IMR-90 (cell line): ENCODE data around the gene ADAMTSL4. TPM values are rescaled to one million over a fixed set of nuclear protein-coding genes. Genes with fewer than 3 reads are reported as not detected.

ENCODE experiments used
- ATAC-seq: fragments of 200-7000 bp; cut with Tn5 transposase; 2 replicates; pipeline ENCODE4 v1.9.1; 2020; ENCODE audit warnings: low read depth, mild to moderate bottlenecking, moderate library complexity
- BruUV-seq: library from RNA; stranded (reverse); fragments of 400-500 nt; replicated peaks from 2 replicates; lab custom pipeline; 2021; lab: Mats Ljungman, UMichigan
- CTCF ChIA-PET: fragments of 300-600 bp; formaldehyde crosslinking; extraction: SDS; loops from one replicate; lab custom pipeline; 2021; ENCODE audit warnings: antibody characterized with exemption; lab: Yijun Ruan, JAX
- POLR2A ChIA-PET: fragments of 300-600 bp; sonication (Branson Sonifier 250); formaldehyde crosslinking; loops from one replicate; lab custom pipeline; 2022; ENCODE audit warnings: antibody characterized with exemption; ENCODE audit not compliant: unreplicated experiment; lab: Charles Lee
- DNase-seq: peaks from one replicate; pipeline ENCODE4 v3.0.0; 2013
- H2AFZ ChIP-seq: replicated peaks from 2 replicates; pipeline ENCODE3; 2013; ENCODE audit warnings: low read length, mild to moderate bottlenecking; ENCODE audit not compliant: poor library complexity
- H2AK5ac ChIP-seq: 2 replicates; pipeline ENCODE4 v1.6.1; 2013; ENCODE audit warnings: low read depth, low read length, inconsistent platforms
- H2AK9ac ChIP-seq: replicated peaks from 2 replicates; pipeline ENCODE3; 2013; ENCODE audit warnings: mild to moderate bottlenecking, low read depth, low read length, moderate library complexity; ENCODE audit not compliant: poor library complexity
- H2BK120ac ChIP-seq: 2 replicates; pipeline ENCODE4 v1.6.1; 2013; ENCODE audit warnings: low read depth, low read length, inconsistent platforms
- H2BK15ac ChIP-seq: 3 replicates; pipeline ENCODE4 v1.6.1; 2013; ENCODE audit warnings: low read depth, low read length, inconsistent platforms
- H2BK20ac ChIP-seq: 2 replicates; pipeline ENCODE4 v1.6.1; 2013; ENCODE audit warnings: low read depth, mild to moderate bottlenecking, inconsistent platforms, low read length, moderate library complexity
- H2BK5ac ChIP-seq: 2 replicates; pipeline ENCODE4 v1.6.1; 2013; ENCODE audit warnings: mild to moderate bottlenecking, low read depth, low read length, inconsistent platforms; ENCODE audit not compliant: poor library complexity, severe bottlenecking
- H3K14ac ChIP-seq: replicated peaks from 2 replicates; pipeline ENCODE4 v1.6.1; 2013; ENCODE audit warnings: low read depth, low read length, inconsistent platforms
- H3K18ac ChIP-seq: 2 replicates; pipeline ENCODE4 v1.6.1; 2013; ENCODE audit warnings: low read depth, low read length, control low read depth
- H3K23ac ChIP-seq: 2 replicates; pipeline ENCODE4 v1.6.1; 2013; ENCODE audit warnings: low read depth, low read length, inconsistent platforms
- H3K27ac ChIP-seq: 2 replicates; pipeline ENCODE4 v1.5.1; 2013; ENCODE audit warnings: mild to moderate bottlenecking, control low read depth, low read length; ENCODE audit not compliant: insufficient read depth
- H3K27me3 ChIP-seq: 2 replicates; pipeline ENCODE4 v1.6.1; 2013; ENCODE audit warnings: low read length; ENCODE audit not compliant: control insufficient read depth, insufficient read depth
- H3K36me3 ChIP-seq: 2 replicates; pipeline ENCODE4 v1.6.1; 2013; ENCODE audit warnings: low read length, mixed read lengths; ENCODE audit not compliant: control insufficient read depth, insufficient read depth
- H3K4ac ChIP-seq: 2 replicates; pipeline ENCODE4 v1.6.1; 2013; ENCODE audit warnings: low read depth, low read length, inconsistent platforms
- H3K4me1 ChIP-seq: 2 replicates; pipeline ENCODE4 v1.6.1; 2013; ENCODE audit warnings: low read length, mixed read lengths; ENCODE audit not compliant: control insufficient read depth, insufficient read depth
- H3K4me2 ChIP-seq: 2 replicates; pipeline ENCODE4 v1.6.1; 2013; ENCODE audit warnings: low read depth, mild to moderate bottlenecking, control low read depth, low read length, moderate library complexity
- H3K4me3 ChIP-seq: 2 replicates; pipeline ENCODE4 v1.5.1; 2013; ENCODE audit warnings: low read depth, mild to moderate bottlenecking, control low read depth, low read length, moderate library complexity; ENCODE audit not compliant: insufficient read depth
- H3K56ac ChIP-seq: 2 replicates; pipeline ENCODE4 v1.6.1; 2013; ENCODE audit warnings: low read length, inconsistent platforms; ENCODE audit not compliant: insufficient read depth; ENCODE audit errors: extremely low read depth
- H3K79me1 ChIP-seq, 2 experiments: 2 replicates each; pipeline ENCODE4 v1.6.1; 2013; ENCODE audit warnings: low read length in 2 of 2, inconsistent platforms in 1 of 2, low read depth in 1 of 2
- H3K9ac ChIP-seq: 2 replicates; pipeline ENCODE4 v1.6.1; 2013; ENCODE audit warnings: low read depth, low read length, control low read depth
- H3K9me1 ChIP-seq: 2 replicates; pipeline ENCODE4 v1.6.1; 2013; ENCODE audit warnings: low read length, inconsistent platforms; ENCODE audit not compliant: insufficient read depth
- H3K9me3 ChIP-seq: 2 replicates; pipeline ENCODE4 v1.6.1; 2013; ENCODE audit warnings: low read length; ENCODE audit not compliant: control insufficient read depth, insufficient read depth
- H4K20me1 ChIP-seq: 2 replicates; pipeline ENCODE4 v1.6.1; 2013; ENCODE audit warnings: low read length, inconsistent platforms; ENCODE audit not compliant: insufficient read depth
- H4K5ac ChIP-seq: 2 replicates; pipeline ENCODE4 v1.6.1; 2013; ENCODE audit warnings: mild to moderate bottlenecking, low read depth, low read length, control low read depth
- H4K8ac ChIP-seq, 2 experiments: 2 replicates each; pipeline ENCODE4 v1.6.1; 2013; ENCODE audit warnings: low read depth in 2 of 2, low read length in 2 of 2, control low read depth in 1 of 2, inconsistent platforms in 1 of 2
- H4K91ac ChIP-seq: 2 replicates; pipeline ENCODE4 v1.6.1; 2013; ENCODE audit warnings: low read depth, low read length, inconsistent platforms; ENCODE audit not compliant: insufficient read depth
- BHLHE40 ChIP-seq: fragments of 150-350 bp; IDR thresholded peaks from 2 replicates; pipeline ENCODE4 v1.6.1; 2016; ENCODE audit warnings: mild to moderate bottlenecking, low read depth, low read length
- WGBS, 2 experiments: methylation state at CpG; one replicate each; pipeline versions ENCODE4 v1.1.5 to v1.1.7; 2013; ENCODE audit warnings: missing lambda C conversion rate in 2 of 2; ENCODE audit not compliant: insufficient read length in 1 of 2; ENCODE audit errors: extremely low coverage in 2 of 2; 5-methylcytosine and 5-hydroxymethylcytosine counted together
- dilution Hi-C: fragments of 300-500 bp; cut with HindIII; formaldehyde crosslinking; loops from one replicate; pipeline ENCODE4 v1.14.3; 2018; ENCODE audit warnings: low sequenced_read_pairs; ENCODE audit not compliant: unreplicated experiment
- in situ Hi-C: fragments of 300-500 bp; cut with MboI; formaldehyde crosslinking; loops from 3 replicates; pipeline ENCODE4 v1.14.3; 2019; ENCODE audit warnings: low sequenced_read_pairs, inconsistent platforms, mixed read lengths
- intact Hi-C: fragments of 100-400 bp; cut with micrococcal nuclease; formaldehyde crosslinking; loops from 2 replicates; pipeline ENCODE4 v1.10.0; 2022
- polyA plus RNA-seq, 3 experiments: library from polyadenylated mRNA; depleted of rRNA; stranded (reverse); fragments of >200 nt; gene quantifications; 2 replicates each; pipeline ENCODE4 v1.2.3, GENCODE V29; 2012; ENCODE audit warnings: low replicate concordance in 1 of 3
- total RNA-seq: library from RNA; depleted of rRNA; stranded (reverse); fragments of >200 nt; gene quantifications from 2 replicates; pipeline ENCODE4 v1.2.3, GENCODE V29; 2012

Gene ADAMTSL4
- total and polyA plus RNA-seq, 2 of the 4 experiments (the other 2 are of a cell fraction) = 0.54 to 12.2 TPM

- Histone ChIP-seq H3K79me1 (peaks cover 26 to 71% of the 10 kb centered on the region in 2 experiments), H3K36me3 (peaks cover 31% of the 10 kb centered on the region), H2AFZ (peak overlapping the region; percentile 16), H3K27ac (no peak overlapping the region), H3K9me1 (peaks cover 33% of the 10 kb centered on the region), H4K8ac (no peak overlapping the region), H4K5ac (no peak overlapping the region), H3K14ac (no peak overlapping the region), H2BK120ac (no peak overlapping the region), H2BK5ac (no peak overlapping the region), H4K20me1 (no peaks in the 10 kb centered on the region), H3K4ac (no peak overlapping the region; the same call in 1 of the 2 replicates), H2AK5ac (no peak overlapping the region), H3K9me3 (no peaks in the 10 kb centered on the region), H4K91ac (no peak overlapping the region; the same call in 1 of the 2 replicates), H2AK9ac (peak overlapping the region; percentile 31), H3K4me3 (no peak overlapping the region), H2BK15ac (no peak overlapping the region), H2BK20ac (no peak overlapping the region), H3K18ac (no peak overlapping the region), H3K9ac (no peak overlapping the region), H3K56ac (no peak overlapping the region), H3K27me3 (no peaks in the 10 kb centered on the region), H3K4me2 (no peak overlapping the region), H3K4me1 (peaks cover 22% of the 10 kb centered on the region), H3K23ac (no peak overlapping the region)
- no TSS peak for BruUV-seq
- DNase-seq = no peak
- ATAC-seq = no peak
- dilution Hi-C loops (no loop called here), intact Hi-C loops (no loop called here), in situ Hi-C loops (no loop called here)
- whole genome bisulfite sequencing, 2 experiments = 92% methylated on average over 5 of the region's 12 CpGs; no CpG with 5 or more reads in 1 of the 2 experiments
- no peak for TF ChIP-seq BHLHE40
- ChIA-PET POLR2A (no interaction called here), CTCF (no interaction called here)
Observed at GRCh38 chr1:150511551-150511950, 37.7 kb upstream of the ADAMTSL4 start.
